Spleen (tissue), 7 donors: Measurements from ENCODE around the gene NFASC.

ENCODE experiments used
- POLR2A ChIP-seq, 3 donors: fragments of 450-650 bp; IDR thresholded peaks; one replicate each; pipeline ENCODE4 v1.5.1; 2017; ENCODE audit warnings: antibody characterized with exemption in 3 of 3, mild to moderate bottlenecking in 1 of 3
- TF ChIP-seq, protein P1 (sequence below), 11 experiments: fragments of 200-600 bp in 7 of 11; fragments of 450-650 bp in 4 of 11; sonication (generic) in 4 of 11; IDR thresholded peaks in 8 of 11; conservative IDR thresholded peaks in 3 of 11; 1 replicate in 7 of 11; 2 replicates in 4 of 11; pipeline versions ENCODE4 v1.4.0 to v1.8.0; 2016 to 2021; ENCODE audit warnings: antibody characterized with exemption in 11 of 11, inconsistent platforms in 4 of 11, mild to moderate bottlenecking in 1 of 11
- donor health status: DM: no; HTN: no; CAD: no; lungs with moderate emphysema.
- donor health status: DM: no; HTN: no; CAD: no.
- donor health status: DM: no; HTN: no; CAD: no.

DNA sequence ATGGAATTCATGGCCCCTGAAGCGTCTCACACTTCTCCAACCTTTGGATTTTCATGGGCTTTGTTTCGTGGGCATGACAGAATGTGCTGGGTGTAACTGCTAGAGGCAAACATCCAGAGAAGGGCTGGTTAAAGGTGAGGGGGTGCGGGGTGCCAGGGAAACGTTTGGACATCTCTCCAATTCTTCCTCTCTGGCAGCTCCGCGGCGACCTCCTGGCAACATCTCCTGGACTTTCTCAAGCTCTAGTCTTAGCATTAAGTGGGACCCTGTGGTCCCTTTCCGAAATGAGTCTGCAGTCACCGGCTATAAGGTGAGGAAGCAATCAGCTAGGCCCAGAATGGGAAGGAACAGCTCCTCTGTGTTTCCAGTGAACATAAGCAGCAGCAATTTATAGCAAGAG is 201.6 kb downstream of the NFASC start:
- TF ChIP-seq, protein P1, sequence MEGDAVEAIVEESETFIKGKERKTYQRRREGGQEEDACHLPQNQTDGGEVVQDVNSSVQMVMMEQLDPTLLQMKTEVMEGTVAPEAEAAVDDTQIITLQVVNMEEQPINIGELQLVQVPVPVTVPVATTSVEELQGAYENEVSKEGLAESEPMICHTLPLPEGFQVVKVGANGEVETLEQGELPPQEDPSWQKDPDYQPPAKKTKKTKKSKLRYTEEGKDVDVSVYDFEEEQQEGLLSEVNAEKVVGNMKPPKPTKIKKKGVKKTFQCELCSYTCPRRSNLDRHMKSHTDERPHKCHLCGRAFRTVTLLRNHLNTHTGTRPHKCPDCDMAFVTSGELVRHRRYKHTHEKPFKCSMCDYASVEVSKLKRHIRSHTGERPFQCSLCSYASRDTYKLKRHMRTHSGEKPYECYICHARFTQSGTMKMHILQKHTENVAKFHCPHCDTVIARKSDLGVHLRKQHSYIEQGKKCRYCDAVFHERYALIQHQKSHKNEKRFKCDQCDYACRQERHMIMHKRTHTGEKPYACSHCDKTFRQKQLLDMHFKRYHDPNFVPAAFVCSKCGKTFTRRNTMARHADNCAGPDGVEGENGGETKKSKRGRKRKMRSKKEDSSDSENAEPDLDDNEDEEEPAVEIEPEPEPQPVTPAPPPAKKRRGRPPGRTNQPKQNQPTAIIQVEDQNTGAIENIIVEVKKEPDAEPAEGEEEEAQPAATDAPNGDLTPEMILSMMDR (IDR thresholded peaks at IDR 0.05 in 8 of 11, conservative IDR thresholded peaks at IDR 0.05 in 3 of 11): no peak
- no peak for TF ChIP-seq POLR2A (IDR thresholded peaks at IDR 0.05)
